Stimulated activated CD8-positive, alpha-beta memory T cell treated with anti-CD3 and anti-CD28 coated beads, Interleukin-12 subunit alpha, Interleukin-12 subunit beta, amount 100 ng/mL, for 4 hours (primary cell): ENCODE data around the gene TENM4.

Experiments used
- DNase-seq: peaks from one replicate; pipeline ENCODE4 v3.0.0-alpha.2; 2020; ENCODE audit warnings: low read depth

TENM4 gene

DNA sequence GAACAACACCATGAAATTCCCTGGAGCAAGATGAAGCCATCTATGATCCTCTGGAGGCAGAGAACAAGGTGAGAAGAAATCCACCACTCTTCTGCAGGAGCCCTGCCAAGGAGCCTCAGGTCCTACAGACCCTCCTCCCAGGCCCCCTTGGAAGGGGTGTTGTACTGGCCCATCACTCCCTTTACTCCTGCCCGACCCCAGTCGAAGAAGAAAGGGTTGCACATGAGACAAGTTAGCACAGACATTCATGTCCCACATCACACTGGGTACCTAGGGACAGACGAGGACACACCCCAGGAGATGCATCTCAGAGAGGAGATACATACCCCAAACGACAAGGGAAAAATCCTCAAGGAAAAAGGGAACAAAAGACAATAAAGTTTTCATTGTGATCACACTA, 783.4 kb downstream of the TENM4 start:
- DNase-seq: no peak

DNA sequence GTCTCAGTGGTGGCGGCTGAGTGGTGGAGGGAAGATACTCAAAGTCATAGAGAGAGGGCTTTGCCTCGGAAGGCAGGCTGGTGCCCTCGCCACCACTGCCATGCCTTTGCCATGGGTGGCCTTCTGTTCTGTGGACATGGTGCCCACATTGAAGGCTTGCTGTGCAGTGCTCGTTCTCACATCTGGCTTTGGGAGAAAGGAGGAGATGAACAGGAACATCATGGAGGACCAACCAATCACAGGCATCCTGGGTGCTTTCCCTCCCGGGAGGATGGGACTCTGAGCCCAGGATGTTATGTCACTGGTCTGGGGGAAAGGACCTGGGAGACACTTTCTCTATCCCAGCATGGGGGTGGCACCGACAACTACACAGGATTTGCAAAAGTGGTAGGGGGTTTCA, 783.8 kb downstream of the TENM4 start:
- no peak for DNase-seq

DNA sequence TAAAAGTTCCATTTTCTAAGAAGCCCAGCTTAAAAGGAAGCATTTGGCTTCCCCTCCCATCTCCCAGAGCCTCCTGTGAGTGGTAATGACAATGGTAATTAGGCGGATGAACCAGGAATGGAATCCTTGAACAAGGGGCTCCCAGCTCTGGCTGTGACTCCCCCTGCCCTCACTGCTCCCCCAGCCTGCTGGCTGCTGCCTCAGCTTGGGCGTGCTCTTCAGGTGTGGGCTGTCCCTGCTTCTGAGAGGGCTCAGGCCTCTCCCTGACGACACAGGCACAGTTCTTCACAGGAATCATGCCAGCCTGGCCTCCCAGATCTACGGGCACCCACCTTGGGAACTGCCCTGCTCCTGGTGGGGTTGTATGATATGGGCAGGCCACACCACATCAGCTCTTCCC, 784.5 kb downstream of the TENM4 start:
- no peak for DNase-seq

DNA sequence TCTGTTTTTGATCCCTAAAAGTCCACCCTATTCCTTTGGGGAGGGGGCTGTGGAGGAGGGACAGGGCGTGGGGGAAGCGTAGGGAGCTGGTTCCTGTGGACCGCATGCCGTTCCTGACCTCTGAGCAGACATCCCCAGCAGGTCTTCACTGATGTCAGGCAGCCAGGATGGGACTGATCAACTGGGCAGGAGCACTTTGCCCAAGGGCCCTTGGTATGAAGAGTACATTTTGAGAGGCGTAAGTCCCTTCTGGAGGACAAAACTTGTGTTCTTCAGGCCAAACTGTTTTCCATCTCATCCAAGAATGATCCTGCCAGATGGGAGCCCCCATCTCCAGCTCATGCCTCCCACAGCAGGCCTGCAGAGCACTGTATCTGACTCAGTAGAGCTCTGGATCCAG, 785.3 kb downstream of the TENM4 start:
- DNase-seq: no peak

- DNase-seq: no peak
Measured at GRCh38 chr11:78654866-78655265, 786.0 kb downstream of the TENM4 start.

DNA sequence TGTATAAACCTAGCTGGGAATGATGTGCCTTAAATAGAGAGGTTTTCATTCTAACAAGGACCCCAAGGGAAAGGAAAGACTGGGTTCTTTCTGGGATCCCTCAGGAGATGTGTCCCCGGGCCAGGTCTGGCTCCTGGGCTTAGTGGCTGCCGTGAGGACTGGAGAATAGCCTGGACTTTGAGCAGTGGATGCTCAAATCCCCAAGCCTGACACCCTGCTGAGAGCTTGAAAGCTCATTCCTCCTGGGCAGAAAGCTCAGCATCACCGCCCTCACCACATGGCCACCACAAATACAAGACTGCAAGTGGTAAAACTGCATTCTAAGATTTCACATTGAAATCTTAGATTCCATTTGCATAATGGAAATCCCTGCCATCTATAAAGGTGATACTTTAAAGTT, 786.8 kb downstream of the TENM4 start:
- DNase-seq: no peak

DNA sequence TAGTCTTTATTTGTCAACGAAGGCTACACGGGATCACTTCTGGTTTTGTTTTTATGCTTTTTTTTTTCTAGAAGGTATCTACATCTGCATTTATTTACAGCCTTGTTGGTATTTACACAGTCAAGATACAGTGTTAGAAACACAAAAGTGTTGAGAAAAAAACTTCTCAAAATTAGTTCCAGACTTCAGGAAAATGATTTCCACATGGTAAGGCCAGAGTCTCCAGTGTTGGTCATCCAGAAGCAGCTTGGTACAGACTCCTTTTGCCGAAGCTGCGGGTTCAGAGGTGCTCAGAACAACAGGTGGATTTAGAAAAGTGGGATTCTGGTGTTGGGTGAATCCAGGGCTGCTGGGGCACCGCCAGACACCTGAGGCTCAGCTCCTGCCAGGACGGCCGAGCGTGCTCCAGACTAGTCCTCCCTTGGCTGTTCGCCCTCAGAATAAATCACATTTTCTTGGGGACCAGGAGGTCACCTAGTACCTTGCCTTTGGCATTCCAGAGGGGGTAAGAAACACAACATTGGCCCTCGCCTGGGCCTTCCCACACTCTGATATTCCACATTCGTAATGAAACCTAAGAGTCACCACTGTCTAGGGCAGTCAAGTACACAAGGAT, 787.4 kb downstream of the TENM4 start:
- DNase-seq: no peak

DNA sequence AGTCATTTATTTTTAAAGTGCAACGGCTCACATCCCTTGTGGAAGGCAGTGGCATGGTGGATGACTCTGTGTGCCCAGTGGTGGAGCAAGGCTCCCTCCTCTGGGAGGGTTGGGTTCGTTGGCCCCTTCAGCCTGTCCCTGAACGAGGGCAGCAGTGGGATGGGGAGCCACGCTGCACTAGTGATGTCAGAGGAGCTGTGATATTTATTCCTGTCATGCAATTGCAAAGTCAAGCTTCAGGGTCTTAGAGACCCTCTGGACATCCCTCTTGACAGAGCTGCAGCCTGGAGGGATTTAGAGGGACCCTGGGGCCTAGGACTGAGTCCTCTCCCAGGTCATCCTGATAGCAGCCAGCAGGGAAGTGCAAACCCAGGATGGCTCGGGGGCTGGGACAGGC, 788.0 kb downstream of the TENM4 start:
- no peak for DNase-seq

DNA sequence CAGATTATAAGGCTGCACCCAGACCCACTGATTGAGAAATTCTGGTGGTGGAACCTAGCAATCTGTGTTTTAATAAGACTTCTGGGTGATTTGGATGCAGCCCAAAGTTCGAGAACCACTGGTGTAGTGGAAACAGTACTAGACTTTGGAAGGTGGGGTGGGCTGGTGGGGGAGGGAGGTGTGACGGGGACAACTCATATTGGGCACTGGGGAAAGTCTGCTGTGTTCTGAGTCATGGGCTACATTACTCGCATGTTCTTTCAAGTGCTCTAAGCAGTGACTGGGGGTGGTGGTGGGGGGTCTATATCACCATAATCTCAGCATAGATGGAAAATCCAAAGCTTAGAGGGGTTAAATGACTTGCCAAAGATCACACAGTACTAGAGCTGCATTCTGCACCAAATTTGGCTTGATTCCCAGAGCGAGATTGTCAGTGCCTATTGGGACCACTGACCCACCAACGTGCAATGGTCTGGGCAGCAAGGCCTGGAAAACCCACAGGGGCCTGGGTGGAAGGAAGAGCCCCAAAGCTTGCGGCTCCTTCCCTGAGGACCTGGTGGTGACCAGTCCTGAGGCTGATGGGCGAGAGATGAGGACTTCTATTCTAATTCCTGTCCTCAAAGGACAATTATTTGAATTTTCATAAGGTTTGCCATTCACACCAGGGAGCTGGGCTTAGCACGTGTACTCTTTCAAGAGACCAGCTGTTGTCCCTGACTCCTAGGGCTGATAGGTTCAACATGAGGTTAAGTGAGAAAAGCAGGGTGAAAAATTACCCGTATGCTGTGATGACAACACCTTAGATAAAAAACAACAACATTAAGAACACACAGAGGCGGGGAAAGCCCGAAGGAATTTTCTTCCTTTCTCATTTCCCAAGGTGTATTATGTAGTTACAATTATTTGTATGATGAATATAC, 788.6 kb downstream of the TENM4 start:
- no peak for DNase-seq

DNA sequence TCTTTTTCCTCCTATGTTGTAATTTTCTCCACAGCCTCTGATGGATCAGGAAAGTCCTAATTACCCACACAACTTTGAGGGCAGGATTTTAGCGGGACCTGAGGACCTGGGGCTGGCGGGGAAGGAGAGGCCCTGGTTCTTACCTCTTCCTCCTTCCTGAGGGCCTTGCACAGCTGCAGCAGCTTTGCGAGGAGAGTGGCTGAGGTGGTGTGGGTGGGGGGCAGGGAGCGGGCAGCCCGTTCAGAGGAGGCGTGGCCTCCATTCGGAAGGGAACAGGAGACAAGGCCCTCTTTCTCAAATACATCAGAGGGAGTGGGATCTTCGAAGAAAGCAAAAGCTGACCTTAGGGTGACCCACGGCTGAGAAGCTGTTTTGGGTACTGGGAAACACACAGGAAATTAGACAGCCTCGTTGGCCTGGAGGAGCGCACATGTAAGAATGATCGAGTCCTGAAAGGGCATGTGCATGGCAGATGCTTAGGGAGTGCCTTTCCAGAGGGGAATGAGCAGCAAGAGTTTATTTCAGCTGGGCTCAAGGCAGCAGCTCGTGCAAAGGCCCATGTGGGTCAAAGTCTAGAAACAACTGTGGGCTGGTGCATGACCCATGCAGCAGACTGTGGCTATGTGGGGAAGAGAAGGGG, 789.6 kb downstream of the TENM4 start:
- DNase-seq: no peak

DNA sequence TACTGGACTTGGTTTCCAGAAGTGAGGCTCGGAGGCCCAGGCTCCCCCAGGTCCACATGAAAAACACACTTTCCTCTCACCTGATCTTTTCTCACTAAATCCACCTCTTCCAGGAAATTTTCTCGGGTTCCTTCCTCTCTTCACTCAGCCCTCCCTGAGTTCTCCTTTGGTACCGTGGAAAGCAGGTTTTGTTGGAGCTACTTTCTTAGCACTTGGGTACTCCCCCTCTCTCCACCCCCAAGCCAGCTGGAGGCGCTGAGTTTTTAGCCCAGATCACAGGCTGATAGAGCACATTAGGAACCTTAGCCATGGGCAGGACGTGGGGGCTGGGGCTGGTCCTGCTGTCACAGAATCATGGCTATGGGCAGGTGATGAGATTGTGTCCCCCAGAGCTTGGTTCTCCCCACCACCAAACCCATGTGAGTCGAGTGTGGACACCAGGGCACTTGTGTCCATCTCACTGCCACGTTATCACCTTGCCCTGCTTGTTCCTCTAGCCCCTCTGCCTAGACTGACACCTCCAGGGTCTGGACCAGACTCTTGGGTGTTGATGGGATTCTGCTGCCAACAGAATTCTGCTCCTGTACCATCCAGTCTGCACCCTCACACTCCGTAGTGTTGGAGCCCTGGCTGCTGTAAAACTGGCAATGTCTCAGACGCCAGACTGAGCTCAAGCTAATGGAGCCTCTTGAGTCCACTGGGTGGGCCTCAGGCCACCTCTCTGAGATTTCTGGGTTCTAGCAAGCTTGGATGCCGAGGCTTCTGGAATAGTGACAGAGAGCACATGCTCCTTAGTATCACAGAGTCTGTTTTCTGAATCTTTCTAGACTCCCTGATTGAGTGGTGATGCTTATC, 791.2 kb downstream of the TENM4 start:
- no peak for DNase-seq

- no peak for DNase-seq
Measured at GRCh38 chr11:78647986-78648875, 792.6 kb downstream of the TENM4 start.

DNA sequence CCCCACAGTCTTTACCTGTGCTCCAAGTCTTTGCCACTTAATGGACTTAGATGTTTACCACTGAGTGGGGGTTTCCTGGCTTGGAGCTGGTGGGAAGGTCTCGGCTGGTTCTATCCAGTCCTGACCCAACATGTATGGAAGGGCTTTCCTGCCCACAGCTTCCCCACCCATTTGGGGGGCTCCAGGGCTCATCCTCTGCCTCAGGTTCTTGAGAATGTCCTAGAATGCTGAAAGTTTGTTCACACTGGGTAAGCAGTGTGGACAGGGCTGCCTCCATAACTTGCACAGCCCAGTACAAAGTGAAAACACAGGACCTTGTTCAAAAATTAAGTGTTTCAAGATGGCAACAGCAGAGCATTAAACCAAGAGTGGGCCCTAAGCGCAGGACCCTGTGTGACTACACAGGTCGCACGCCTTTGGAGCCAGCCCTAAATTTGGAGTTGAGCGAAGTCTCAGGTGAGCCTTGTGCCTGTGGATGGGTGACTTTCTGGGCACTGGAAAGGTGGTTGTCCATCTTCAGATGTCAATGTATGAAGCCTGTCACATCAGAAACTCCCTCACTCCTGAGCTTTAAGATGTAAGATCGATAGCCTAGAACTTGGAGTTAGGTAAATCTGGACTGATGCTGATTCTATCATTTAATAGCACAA, 793.4 kb downstream of the TENM4 start:
- DNase-seq: no peak

GRCh38 chr11:78646564-78647185, 794.2 kb downstream of the TENM4 start:
- DNase-seq: no peak

DNA sequence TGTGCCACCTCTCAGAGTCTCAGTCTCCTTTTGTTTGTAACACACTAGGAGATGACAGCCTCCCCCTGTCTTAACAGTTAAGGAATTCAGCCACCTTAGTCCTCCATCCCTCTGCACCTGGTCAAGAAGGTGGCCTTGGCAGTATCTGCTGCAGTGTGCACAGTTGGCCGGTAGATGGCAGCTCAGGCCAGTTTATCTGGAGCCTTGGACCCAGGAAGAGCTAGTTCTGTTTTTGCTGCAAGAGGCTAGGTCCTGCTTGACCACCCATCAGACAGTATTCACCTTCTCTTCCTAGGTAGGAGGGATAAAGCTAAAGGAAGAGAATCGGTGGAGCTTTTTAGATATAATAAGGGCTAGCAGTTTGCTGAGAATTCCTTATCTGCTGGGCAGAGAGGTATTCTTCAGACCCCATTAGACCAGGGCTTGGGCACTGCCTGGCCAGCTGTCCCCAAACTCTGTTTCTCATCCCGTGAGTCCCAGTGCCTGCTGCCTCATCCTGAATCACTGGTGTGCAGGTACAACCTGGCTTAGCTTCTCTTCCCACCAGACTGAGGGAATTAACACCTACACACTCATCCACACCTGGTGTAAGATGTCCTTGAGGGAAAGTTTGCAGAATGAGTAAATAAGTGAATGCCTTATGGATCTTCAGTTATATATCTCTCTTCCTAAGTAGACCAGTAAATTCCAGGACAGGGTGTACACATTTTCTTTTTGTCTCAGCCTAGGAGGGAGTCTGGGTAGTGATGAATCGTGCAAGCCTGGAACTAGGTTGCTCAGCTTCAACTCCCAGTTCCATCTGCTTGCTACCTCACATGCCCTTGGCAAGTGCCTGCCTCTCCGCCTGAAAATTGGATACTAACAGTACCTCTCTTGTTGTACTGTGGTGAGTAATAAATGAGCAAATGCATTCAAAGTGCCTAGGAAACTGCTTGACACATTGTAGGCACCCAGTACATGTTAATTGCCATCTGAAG, 795.3 kb downstream of the TENM4 start:
- peak; percentile 6 for DNase-seq

DNA sequence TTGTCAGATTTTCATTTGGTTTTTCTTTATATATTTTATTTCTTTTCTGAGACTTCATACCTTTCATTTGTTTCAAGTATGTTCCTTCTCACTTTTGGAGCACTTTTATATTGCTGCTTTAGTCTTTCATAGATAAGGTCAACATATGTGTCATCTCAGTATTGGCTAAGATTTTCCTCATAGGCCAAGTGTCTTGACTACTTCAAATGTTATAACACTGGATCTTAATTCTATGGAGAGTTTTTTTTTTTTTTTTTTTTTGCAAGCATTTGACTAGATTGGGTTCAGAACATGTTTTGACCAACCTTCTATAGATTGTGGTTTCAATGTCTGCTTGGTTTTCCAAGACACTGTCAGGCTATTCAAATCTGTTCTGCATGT, 797.2 kb downstream of the TENM4 start:
- no peak for DNase-seq

GRCh38 chr11:78642979-78643675, 797.7 kb downstream of the TENM4 start:
- DNase-seq: no peak

- DNase-seq: no peak
Measured at GRCh38 chr11:78641541-78641940, 799.3 kb downstream of the TENM4 start.
